ENCODE measurements around the gene ATF7IP. TPM values are rescaled to one million over a fixed set of nuclear protein-coding genes. Genes with fewer than 3 reads are reported as not detected.
A peak's percentile ranks its signal among the peaks of the same experiment; 100 is the strongest.

ATF7IP gene
- total RNA-seq, 1 experiment from 2014 or later, result 100 TPM

DNA sequence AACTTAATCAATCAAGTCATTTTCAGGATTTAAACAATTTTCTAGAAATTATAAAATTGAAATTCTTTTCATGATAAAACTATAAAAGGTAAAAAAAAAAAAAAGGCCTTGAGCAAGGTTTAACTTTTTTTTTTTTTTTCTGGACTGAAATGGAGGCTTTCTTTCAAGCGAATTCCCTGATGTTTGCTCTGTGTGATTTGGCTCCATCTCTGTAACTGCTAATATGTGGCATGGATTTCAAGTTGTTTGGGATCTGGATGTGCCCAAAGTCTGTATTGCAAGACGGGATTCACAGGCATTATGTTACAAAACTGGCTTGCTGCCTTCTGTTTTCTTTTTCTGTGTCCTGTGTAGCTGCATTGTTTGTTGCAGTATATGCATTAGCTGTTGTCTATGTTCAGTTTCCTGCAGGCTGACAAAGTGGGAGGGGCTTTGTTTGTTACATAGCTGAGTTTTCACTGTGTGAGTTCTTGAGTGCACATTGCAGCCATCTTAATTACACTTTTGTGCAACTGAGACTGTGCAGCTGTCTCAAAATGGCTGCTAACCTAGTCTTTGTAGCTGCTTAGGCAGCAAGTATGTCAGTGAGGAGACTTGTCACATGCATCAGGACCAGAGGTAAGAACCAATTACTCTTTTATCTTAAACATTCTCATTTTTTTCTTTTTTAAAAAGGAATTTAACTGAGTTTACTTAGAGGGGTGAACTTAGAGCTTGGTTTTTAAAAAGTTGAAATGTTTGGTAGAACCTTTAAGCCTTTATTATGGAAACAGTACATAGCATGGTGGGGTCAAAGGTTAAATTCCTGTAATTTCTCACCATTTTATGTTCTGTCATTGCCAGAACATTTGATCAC lies 19.5 kb downstream of the ATF7IP start:
- Histone ChIP-seq H3K9me3 (ENCODE audit: low read depth, low read length, poor library complexity, severe bottlenecking) (peaks cover 27% of the 10 kb centered on the region), H3K4me1 (ENCODE audit: insufficient read depth, low read length, poor library complexity, severe bottlenecking) (peaks cover 24% of the 10 kb centered on the region), H3K4me3 (ENCODE audit: low read depth, low read length, poor library complexity, severe bottlenecking) (peak overlapping the region; percentile 18), H3K36me3 (ENCODE audit: insufficient read depth, low read length, poor library complexity, severe bottlenecking) (peaks cover 8% of the 10 kb centered on the region), H3K27ac (ENCODE audit: low read depth, low read length, poor library complexity, severe bottlenecking) (peak overlapping the region; percentile 85), H3K27me3 (replicated peaks; ENCODE audit: insufficient read depth, low read depth, low read length, poor library complexity) (no peaks in the 10 kb centered on the region)
- DNase-seq (ENCODE audit: low spot score), result peak; percentile 93
- TF ChIP-seq, protein P1, sequence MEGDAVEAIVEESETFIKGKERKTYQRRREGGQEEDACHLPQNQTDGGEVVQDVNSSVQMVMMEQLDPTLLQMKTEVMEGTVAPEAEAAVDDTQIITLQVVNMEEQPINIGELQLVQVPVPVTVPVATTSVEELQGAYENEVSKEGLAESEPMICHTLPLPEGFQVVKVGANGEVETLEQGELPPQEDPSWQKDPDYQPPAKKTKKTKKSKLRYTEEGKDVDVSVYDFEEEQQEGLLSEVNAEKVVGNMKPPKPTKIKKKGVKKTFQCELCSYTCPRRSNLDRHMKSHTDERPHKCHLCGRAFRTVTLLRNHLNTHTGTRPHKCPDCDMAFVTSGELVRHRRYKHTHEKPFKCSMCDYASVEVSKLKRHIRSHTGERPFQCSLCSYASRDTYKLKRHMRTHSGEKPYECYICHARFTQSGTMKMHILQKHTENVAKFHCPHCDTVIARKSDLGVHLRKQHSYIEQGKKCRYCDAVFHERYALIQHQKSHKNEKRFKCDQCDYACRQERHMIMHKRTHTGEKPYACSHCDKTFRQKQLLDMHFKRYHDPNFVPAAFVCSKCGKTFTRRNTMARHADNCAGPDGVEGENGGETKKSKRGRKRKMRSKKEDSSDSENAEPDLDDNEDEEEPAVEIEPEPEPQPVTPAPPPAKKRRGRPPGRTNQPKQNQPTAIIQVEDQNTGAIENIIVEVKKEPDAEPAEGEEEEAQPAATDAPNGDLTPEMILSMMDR (conservative IDR thresholded peaks at IDR 0.05; ENCODE audit: low read depth, low read length), result no peak
- TF ChIP-seq EZH2 (IDR thresholded peaks at IDR 0.05; ENCODE audit: borderline replicate concordance, low read depth, low read length, poor library complexity, severe bottlenecking), result no peak
- POLR2A ChIA-PET (ENCODE audit: low non-redundant PET), result interaction anchor here (1.1 kb wide), 1 partner anchor 10 kb away, joined by 8 read pairs; no protein-coding TSS in a partner anchor
- intact Hi-C loops (cut with micrococcal nuclease; ENCODE audit: unreplicated experiment), result loop anchor here (1.0 kb wide), 2 partner anchors 9 to 128 kb away; no protein-coding TSS in a partner anchor
- CTCF ChIA-PET, result interaction anchor here (0.5 to 1.2 kb wide), 4 partner anchors 9 to 521 kb away, joined by 3 to 4 read pairs (median 3); partner anchors contain the start of gene ATF7IP
- TSS peak; percentile 52 for BruUV-seq (replicated peaks)

DNA sequence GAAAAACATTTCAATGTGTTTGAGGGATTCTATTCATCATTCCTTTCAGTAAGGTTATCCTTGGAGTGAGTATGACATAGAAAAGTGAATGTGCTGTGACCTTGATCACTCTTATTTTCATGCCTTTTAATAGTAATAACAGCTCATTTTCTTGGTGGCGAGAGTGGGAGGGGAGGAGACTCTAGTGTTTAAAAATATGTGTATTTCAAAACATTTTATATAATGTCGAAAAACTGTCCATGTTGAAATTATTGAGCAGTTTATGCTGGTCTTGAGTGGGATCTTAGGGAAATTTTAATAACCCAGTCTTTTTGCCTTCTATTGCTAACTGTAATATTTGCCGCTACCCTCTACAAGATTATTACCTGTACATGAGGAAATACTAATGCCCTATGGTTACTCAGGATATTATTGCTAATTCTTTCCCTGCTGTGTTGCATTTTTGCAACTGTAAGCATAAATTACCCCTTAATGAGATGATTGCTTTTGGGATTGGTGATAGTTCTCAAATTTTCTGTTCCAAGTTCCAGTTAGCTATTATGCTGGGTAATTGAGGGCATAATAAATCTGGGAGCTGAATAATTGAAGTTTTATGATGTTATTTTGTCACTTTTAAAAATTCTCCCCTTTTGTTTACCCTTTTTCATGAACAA lies 21.9 kb downstream of the ATF7IP start:
- Histone ChIP-seq H3K36me3 (ENCODE audit: insufficient read depth, low read length, poor library complexity, severe bottlenecking) (peaks cover 6% of the 10 kb centered on the region), H3K27me3 (replicated peaks; ENCODE audit: insufficient read depth, low read depth, low read length, poor library complexity) (no peaks in the 10 kb centered on the region), H3K4me3 (ENCODE audit: low read depth, low read length, poor library complexity, severe bottlenecking) (no peak overlapping the region), H3K9me3 (ENCODE audit: low read depth, low read length, poor library complexity, severe bottlenecking) (peaks cover 16% of the 10 kb centered on the region), H3K27ac (ENCODE audit: low read depth, low read length, poor library complexity, severe bottlenecking) (no peak overlapping the region), H3K4me1 (ENCODE audit: insufficient read depth, low read length, poor library complexity, severe bottlenecking) (peaks cover 43% of the 10 kb centered on the region)
- TF ChIP-seq, protein P1 (conservative IDR thresholded peaks at IDR 0.05; ENCODE audit: low read depth, low read length), result no peak
- no peak for TF ChIP-seq EZH2 (IDR thresholded peaks at IDR 0.05; ENCODE audit: borderline replicate concordance, low read depth, low read length, poor library complexity, severe bottlenecking)
- ChIA-PET CTCF (no interaction called here), POLR2A (ENCODE audit: low non-redundant PET) (no interaction called here)
- intact Hi-C loops (cut with micrococcal nuclease; ENCODE audit: unreplicated experiment), result no loop called here
- no TSS peak for BruUV-seq (replicated peaks)
- DNase-seq (ENCODE audit: low spot score), result no peak

DNA sequence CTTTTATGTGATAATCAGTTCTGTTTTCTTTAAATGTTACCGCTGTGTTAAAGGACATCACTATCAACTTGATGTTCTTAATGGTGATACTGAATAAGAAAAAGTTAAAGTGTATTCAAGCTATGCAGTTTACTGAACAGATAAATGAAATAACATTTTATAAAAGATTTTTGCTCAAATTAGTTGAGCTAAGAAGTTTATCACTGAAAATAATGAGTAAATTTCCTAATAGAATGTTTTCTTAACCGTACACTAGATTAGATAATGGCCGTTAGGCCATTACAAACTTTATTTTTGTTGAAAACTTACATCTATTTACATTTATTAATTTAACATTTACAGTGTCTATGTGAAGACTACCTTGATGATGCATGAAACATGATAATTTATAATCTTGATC lies 25.0 kb downstream of the ATF7IP start:
- no TSS peak for BruUV-seq (replicated peaks)
- peak overlapping the region; percentile 7 for H3K4me3 ChIP-seq (ENCODE audit: low read depth, low read length, poor library complexity, severe bottlenecking)
- ChIA-PET POLR2A (ENCODE audit: low non-redundant PET) (no interaction called here), CTCF (no interaction called here)
- H3K36me3 ChIP-seq (ENCODE audit: insufficient read depth, low read length, poor library complexity, severe bottlenecking), result peaks cover 6% of the 10 kb centered on the region
- peak overlapping the region; percentile 75 for H3K27ac ChIP-seq (ENCODE audit: low read depth, low read length, poor library complexity, severe bottlenecking)
- intact Hi-C loops (cut with micrococcal nuclease; ENCODE audit: unreplicated experiment), result no loop called here
- peaks cover 50% of the 10 kb centered on the region for H3K4me1 ChIP-seq (ENCODE audit: insufficient read depth, low read length, poor library complexity, severe bottlenecking)
- no peak for DNase-seq (ENCODE audit: low spot score)
- H3K9me3 ChIP-seq (ENCODE audit: low read depth, low read length, poor library complexity, severe bottlenecking), result peaks cover 16% of the 10 kb centered on the region
- no peaks in the 10 kb centered on the region for H3K27me3 ChIP-seq (replicated peaks; ENCODE audit: insufficient read depth, low read depth, low read length, poor library complexity)
- TF ChIP-seq, protein P1 (conservative IDR thresholded peaks at IDR 0.05; ENCODE audit: low read depth, low read length), result no peak
- no peak for TF ChIP-seq EZH2 (IDR thresholded peaks at IDR 0.05; ENCODE audit: borderline replicate concordance, low read depth, low read length, poor library complexity, severe bottlenecking)

Measured in A673 (cell line).